ENCODE data around the gene PRRC2A. TPM values are rescaled to one million over a fixed set of nuclear protein-coding genes. Genes with fewer than 3 reads are reported as not detected.

The PRRC2A gene
- total RNA-seq (2014; rRNA removed; shearing (Covaris generic)): 113 and 156 TPM in 2 replicates
- total RNA-seq (2022): 355 and 379 TPM in 2 replicates
- percentile 93 among the genes with signal in this experiment for Bru-seq, nascent RNA
- BruChase-seq, experiment 1, labeled RNA remaining after a 6-hour chase: percentile 99 among the genes with signal in this experiment
- BruChase-seq, experiment 2, labeled RNA remaining after a 2-hour chase: percentile 97 among the genes with signal in this experiment
- long read RNA-seq, full-length matches to known transcripts: 5 of 104 reads
- long read RNA-seq, partial matches to known transcripts: 86 of 104 reads
- long read RNA-seq, other reads (novel, unspliced or antisense): 13 of 104 reads

- DNase-seq (ENCODE audit: low spot score): peak; percentile 79
- TF ChIP-seq EZH2phosphoT487 (IDR thresholded peaks at IDR 0.05; ENCODE audit: borderline replicate concordance, low read depth, low read length): no peak
- no peak for TF ChIP-seq CTCF (conservative IDR thresholded peaks at IDR 0.05; ENCODE audit: low read length)
- POLR2A ChIA-PET: interaction anchor here (0.6 to 1.0 kb wide), 2 partner anchors 31 to 61 kb away, joined by 3 read pairs; partner anchors contain the start of gene BAG6
- Histone ChIP-seq H3K9me3 (ENCODE audit: low read length) (no peaks in the 10 kb centered on the region), H2AFZ (ENCODE audit: low read length) (peak within 1 kb of the TSS; percentile 23; the same call in 1 of the 2 replicates), H3K4me3 (ENCODE audit: low read depth, low read length, poor library complexity, severe bottlenecking) (peak within 1 kb of the TSS; percentile 83), H3K36me3 (ENCODE audit: insufficient read depth, low read length) (peaks cover 49% of the 10 kb centered on the region), H3K4me1 (ENCODE audit: insufficient read depth, low read length, poor library complexity, severe bottlenecking) (peaks cover 34% of the 10 kb centered on the region), H3K4me2 (ENCODE audit: low read length) (peak within 1 kb of the TSS; percentile 99), H3K27ac (ENCODE audit: low read depth, low read length, poor library complexity, severe bottlenecking) (peak within 1 kb of the TSS; percentile 94), H3K9me2 (ENCODE audit: insufficient read depth, low read length) (no peaks in the 10 kb centered on the region), H3K79me2 (ENCODE audit: insufficient read depth, low read depth, low read length) (peaks cover 45% of the 10 kb centered on the region), H4K20me1 (ENCODE audit: insufficient read depth, low read length) (peaks cover 18% of the 10 kb centered on the region)
- BruUV-seq (replicated peaks): no TSS peak
- CTCF ChIA-PET (ENCODE audit: unreplicated experiment): no interaction called here
- intact Hi-C loops (cut with micrococcal nuclease; ENCODE audit: unreplicated experiment): loop anchor here (1.0 to 5.0 kb wide), 5 partner anchors 32 to 210 kb away; partner anchors contain the start of gene BAG6
Observed at GRCh38 chr6:31620586-31621319, at the start of gene PRRC2A. Gene PRRC2A (plus strand): TSS chr6:31620715. CDS start chr6:31622790, 2,075 bp downstream.

- TF ChIP-seq EZH2phosphoT487 (IDR thresholded peaks at IDR 0.05; ENCODE audit: borderline replicate concordance, low read depth, low read length) (no peak), CTCF (conservative IDR thresholded peaks at IDR 0.05; ENCODE audit: low read length) (no peak)
- Histone ChIP-seq H2AFZ (ENCODE audit: low read length) (peak within 1 kb of the TSS; percentile 67; the same call in 1 of the 2 replicates), H3K79me2 (ENCODE audit: insufficient read depth, low read depth, low read length) (peaks cover 14% of the 10 kb centered on the region; the same call in 1 of the 2 replicates), H3K36me3 (ENCODE audit: insufficient read depth, low read length) (peaks cover 2% of the 10 kb centered on the region; the same call in 1 of the 2 replicates), H3K4me2 (ENCODE audit: low read length) (peak within 1 kb of the TSS; percentile 82), H3K9me3 (ENCODE audit: low read length) (no peaks in the 10 kb centered on the region), H3K27ac (ENCODE audit: low read depth, low read length, poor library complexity, severe bottlenecking) (peak within 1 kb of the TSS; percentile 75), H4K20me1 (ENCODE audit: insufficient read depth, low read length) (no peaks in the 10 kb centered on the region), H3K9me2 (ENCODE audit: insufficient read depth, low read length) (no peaks in the 10 kb centered on the region), H3K4me1 (ENCODE audit: insufficient read depth, low read length, poor library complexity, severe bottlenecking) (peaks cover 99% of the 10 kb centered on the region), H3K4me3 (ENCODE audit: low read depth, low read length, poor library complexity, severe bottlenecking) (peak within 1 kb of the TSS; percentile 68)
- CTCF ChIA-PET (ENCODE audit: unreplicated experiment): interaction anchor here (1.0 to 1.5 kb wide), 2 partner anchors 14 kb away, joined by 3 read pairs; partner anchors contain the start of gene LST1
- POLR2A ChIA-PET: interaction anchor here (3.3 kb wide), 1 partner anchor 13 kb away, joined by 19 read pairs; the partner anchor contains the start of gene LST1
- TSS peak; percentile 51 for BruUV-seq (replicated peaks)
- intact Hi-C loops (cut with micrococcal nuclease; ENCODE audit: unreplicated experiment): loop anchor here (1.0 kb wide), 1 partner anchor 12 kb away; no protein-coding TSS in a partner anchor
- DNase-seq (ENCODE audit: low spot score): peak; percentile 70
Observed at GRCh38 chr6:31572041-31572911, 48.2 kb upstream of the PRRC2A start, which contains the start of gene LTA. Gene LTA (plus strand): TSS chr6:31572289. CDS start chr6:31572743, 454 bp downstream.

All from OCI-LY7 (cell line).